HEK293 (cell line): ENCODE results near the gene HDDC3.
A peak's percentile ranks its signal among the peaks of the same experiment; 100 is the strongest.

Experiments used
- BCL11A ChIP-seq: fragments of 450-650 bp; formaldehyde crosslinking; IDR thresholded peaks from 2 replicates; pipeline ENCODE4 v1.5.1; 2016; ENCODE audit warnings: low read depth, missing biosample characterization, missing genetic modification characterization
- CTCF ChIP-seq: fragments of 450-650 bp; formaldehyde crosslinking; IDR thresholded peaks from 2 replicates; pipeline ENCODE4 v1.5.1; 2016; ENCODE audit warnings: missing biosample characterization, missing genetic modification characterization
- KLF7 ChIP-seq: fragments of 450-650 bp; formaldehyde crosslinking; IDR thresholded peaks from 2 replicates; pipeline ENCODE4 v1.5.1; 2016; ENCODE audit warnings: missing biosample characterization, missing genetic modification characterization, borderline replicate concordance
- PATZ1 ChIP-seq: fragments of 450-650 bp; formaldehyde crosslinking; IDR thresholded peaks from 2 replicates; pipeline ENCODE4 v1.5.1; 2016; ENCODE audit warnings: missing biosample characterization, missing genetic modification characterization
- SP7 ChIP-seq: fragments of 450-650 bp; formaldehyde crosslinking; IDR thresholded peaks from 2 replicates; pipeline ENCODE4 v1.5.1; 2016; ENCODE audit warnings: missing biosample characterization, missing genetic modification characterization
- ZBTB48 ChIP-seq: fragments of 450-650 bp; formaldehyde crosslinking; IDR thresholded peaks from 2 replicates; pipeline ENCODE4 v1.5.1; 2016; ENCODE audit warnings: missing biosample characterization, missing genetic modification characterization
- ZFP37 ChIP-seq: fragments of 450-650 bp; formaldehyde crosslinking; IDR thresholded peaks from 2 replicates; pipeline ENCODE4 v1.5.1; 2016; ENCODE audit warnings: missing biosample characterization, missing genetic modification characterization
- ZIC2 ChIP-seq: fragments of 450-650 bp; formaldehyde crosslinking; IDR thresholded peaks from 2 replicates; pipeline ENCODE4 v1.5.1; 2016; ENCODE audit warnings: missing biosample characterization, missing genetic modification characterization
- ZNF112 ChIP-seq: fragments of 450-650 bp; formaldehyde crosslinking; IDR thresholded peaks from 2 replicates; pipeline ENCODE4 v1.5.0; 2017; ENCODE audit warnings: missing biosample characterization, missing genetic modification characterization
- ZNF175 ChIP-seq: fragments of 450-650 bp; formaldehyde crosslinking; IDR thresholded peaks from 2 replicates; pipeline ENCODE4 v1.5.1; 2016; ENCODE audit warnings: missing biosample characterization, missing genetic modification characterization
- ZNF223 ChIP-seq: fragments of 450-650 bp; formaldehyde crosslinking; IDR thresholded peaks from 2 replicates; pipeline ENCODE4 v1.5.1; 2016; ENCODE audit warnings: missing biosample characterization, missing genetic modification characterization
- ZNF394 ChIP-seq: fragments of 450-650 bp; formaldehyde crosslinking; IDR thresholded peaks from 2 replicates; pipeline ENCODE4 v1.5.1; 2016; ENCODE audit warnings: missing biosample characterization, missing genetic modification characterization, mild to moderate bottlenecking, moderate library complexity, borderline replicate concordance
- ZNF404 ChIP-seq: fragments of 450-650 bp; formaldehyde crosslinking; IDR thresholded peaks from 2 replicates; pipeline ENCODE4 v1.5.1; 2017; ENCODE audit warnings: missing biosample characterization, missing genetic modification characterization
- ZNF423 ChIP-seq: fragments of 450-650 bp; formaldehyde crosslinking; IDR thresholded peaks from 2 replicates; pipeline ENCODE4 v1.5.1; 2016; ENCODE audit warnings: missing biosample characterization, missing genetic modification characterization
- ZNF488 ChIP-seq: fragments of 450-650 bp; formaldehyde crosslinking; IDR thresholded peaks from 2 replicates; pipeline ENCODE4 v1.5.1; 2016; ENCODE audit warnings: missing biosample characterization, missing genetic modification characterization
- ZNF596 ChIP-seq: fragments of 450-650 bp; IDR thresholded peaks from 2 replicates; pipeline ENCODE4 v1.5.0; 2018; ENCODE audit warnings: missing biosample characterization, mild to moderate bottlenecking, missing genetic modification characterization, moderate library complexity
- ZNF660 ChIP-seq: fragments of 450-650 bp; IDR thresholded peaks from 2 replicates; pipeline ENCODE4 v1.5.1; 2018; ENCODE audit warnings: missing biosample characterization, mild to moderate bottlenecking, missing genetic modification characterization
- ZNF677 ChIP-seq: fragments of 450-650 bp; IDR thresholded peaks from 2 replicates; pipeline ENCODE4 v1.5.0; 2018; ENCODE audit warnings: missing biosample characterization, mild to moderate bottlenecking, missing genetic modification characterization, moderate library complexity
- ZSCAN30 ChIP-seq: fragments of 450-650 bp; IDR thresholded peaks from 2 replicates; pipeline ENCODE4 v1.5.1; 2018; ENCODE audit warnings: missing biosample characterization, mild to moderate bottlenecking, missing genetic modification characterization, moderate library complexity
- TF ChIP-seq, protein P1 (sequence below): fragments of 450-650 bp; formaldehyde crosslinking; IDR thresholded peaks from 2 replicates; pipeline ENCODE4 v1.5.0; 2017; ENCODE audit warnings: missing biosample characterization, missing genetic modification characterization, borderline replicate concordance
- TF ChIP-seq, protein P2 (sequence below): IDR thresholded peaks from 2 replicates; pipeline ENCODE4 v1.6.1; 2011; ENCODE audit warnings: mild to moderate bottlenecking, low read depth, low read length, borderline replicate concordance
- TF ChIP-seq, protein P3 (sequence below): fragments of 450-650 bp; formaldehyde crosslinking; IDR thresholded peaks from 2 replicates; pipeline ENCODE4 v1.5.1; 2016; ENCODE audit warnings: missing biosample characterization, missing genetic modification characterization
- TF ChIP-seq, protein P4 (sequence below): fragments of 450-650 bp; formaldehyde crosslinking; IDR thresholded peaks from 2 replicates; pipeline ENCODE4 v1.5.1; 2016; ENCODE audit warnings: missing biosample characterization, missing genetic modification characterization

The HDDC3 gene

GRCh38 chr15:90934949-90935751 lies 2.8 kb upstream of the HDDC3 start, which contains the start of gene UNC45A (continued):
- TF ChIP-seq KLF7 (tag by site-specific recombination) (0 out of 2 replicates have a peak, but pooled peaks have one; percentile 20), ZNF488 (tag by site-specific recombination) (no peak), ZNF677 (tag by site-specific recombination) (no peak), BCL11A (tag by site-specific recombination) (0 out of 2 replicates have a peak, but pooled peaks have one; percentile 17), ZFP37 (no peak), ZNF423 (tag by site-specific recombination) (0 out of 2 replicates have a peak, but pooled peaks have one; percentile 8), ZNF112 (tag by site-specific recombination) (no peak), ZBTB48 (peak; percentile 82), ZNF394 (tag by site-specific recombination) (peak; percentile 71; the same call in 1 of the 2 replicates), ZNF660 (tag by site-specific recombination) (no peak), ZNF596 (tag by site-specific recombination) (no peak), ZNF404 (tag by site-specific recombination) (no peak), ZIC2 (tag by site-specific recombination) (peak; percentile 95), ZNF223 (tag by site-specific recombination) (peak; percentile 87; the same call in 1 of the 2 replicates), ZSCAN30 (0 out of 2 replicates have a peak, but pooled peaks have one; percentile 18), CTCF (peak; percentile 57), ZNF175 (tag by site-specific recombination) (no peak), SP7 (tag by site-specific recombination) (0 out of 2 replicates have a peak, but pooled peaks have one; percentile 39), PATZ1 (tag by site-specific recombination) (peak; percentile 94)
- TF ChIP-seq, protein P1, sequence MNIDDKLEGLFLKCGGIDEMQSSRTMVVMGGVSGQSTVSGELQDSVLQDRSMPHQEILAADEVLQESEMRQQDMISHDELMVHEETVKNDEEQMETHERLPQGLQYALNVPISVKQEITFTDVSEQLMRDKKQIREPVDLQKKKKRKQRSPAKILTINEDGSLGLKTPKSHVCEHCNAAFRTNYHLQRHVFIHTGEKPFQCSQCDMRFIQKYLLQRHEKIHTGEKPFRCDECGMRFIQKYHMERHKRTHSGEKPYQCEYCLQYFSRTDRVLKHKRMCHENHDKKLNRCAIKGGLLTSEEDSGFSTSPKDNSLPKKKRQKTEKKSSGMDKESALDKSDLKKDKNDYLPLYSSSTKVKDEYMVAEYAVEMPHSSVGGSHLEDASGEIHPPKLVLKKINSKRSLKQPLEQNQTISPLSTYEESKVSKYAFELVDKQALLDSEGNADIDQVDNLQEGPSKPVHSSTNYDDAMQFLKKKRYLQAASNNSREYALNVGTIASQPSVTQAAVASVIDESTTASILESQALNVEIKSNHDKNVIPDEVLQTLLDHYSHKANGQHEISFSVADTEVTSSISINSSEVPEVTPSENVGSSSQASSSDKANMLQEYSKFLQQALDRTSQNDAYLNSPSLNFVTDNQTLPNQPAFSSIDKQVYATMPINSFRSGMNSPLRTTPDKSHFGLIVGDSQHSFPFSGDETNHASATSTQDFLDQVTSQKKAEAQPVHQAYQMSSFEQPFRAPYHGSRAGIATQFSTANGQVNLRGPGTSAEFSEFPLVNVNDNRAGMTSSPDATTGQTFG (tag by site-specific recombination) = no peak
- TF ChIP-seq, protein P2, sequence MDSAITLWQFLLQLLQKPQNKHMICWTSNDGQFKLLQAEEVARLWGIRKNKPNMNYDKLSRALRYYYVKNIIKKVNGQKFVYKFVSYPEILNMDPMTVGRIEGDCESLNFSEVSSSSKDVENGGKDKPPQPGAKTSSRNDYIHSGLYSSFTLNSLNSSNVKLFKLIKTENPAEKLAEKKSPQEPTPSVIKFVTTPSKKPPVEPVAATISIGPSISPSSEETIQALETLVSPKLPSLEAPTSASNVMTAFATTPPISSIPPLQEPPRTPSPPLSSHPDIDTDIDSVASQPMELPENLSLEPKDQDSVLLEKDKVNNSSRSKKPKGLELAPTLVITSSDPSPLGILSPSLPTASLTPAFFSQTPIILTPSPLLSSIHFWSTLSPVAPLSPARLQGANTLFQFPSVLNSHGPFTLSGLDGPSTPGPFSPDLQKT = no peak
- TF ChIP-seq, protein P3, sequence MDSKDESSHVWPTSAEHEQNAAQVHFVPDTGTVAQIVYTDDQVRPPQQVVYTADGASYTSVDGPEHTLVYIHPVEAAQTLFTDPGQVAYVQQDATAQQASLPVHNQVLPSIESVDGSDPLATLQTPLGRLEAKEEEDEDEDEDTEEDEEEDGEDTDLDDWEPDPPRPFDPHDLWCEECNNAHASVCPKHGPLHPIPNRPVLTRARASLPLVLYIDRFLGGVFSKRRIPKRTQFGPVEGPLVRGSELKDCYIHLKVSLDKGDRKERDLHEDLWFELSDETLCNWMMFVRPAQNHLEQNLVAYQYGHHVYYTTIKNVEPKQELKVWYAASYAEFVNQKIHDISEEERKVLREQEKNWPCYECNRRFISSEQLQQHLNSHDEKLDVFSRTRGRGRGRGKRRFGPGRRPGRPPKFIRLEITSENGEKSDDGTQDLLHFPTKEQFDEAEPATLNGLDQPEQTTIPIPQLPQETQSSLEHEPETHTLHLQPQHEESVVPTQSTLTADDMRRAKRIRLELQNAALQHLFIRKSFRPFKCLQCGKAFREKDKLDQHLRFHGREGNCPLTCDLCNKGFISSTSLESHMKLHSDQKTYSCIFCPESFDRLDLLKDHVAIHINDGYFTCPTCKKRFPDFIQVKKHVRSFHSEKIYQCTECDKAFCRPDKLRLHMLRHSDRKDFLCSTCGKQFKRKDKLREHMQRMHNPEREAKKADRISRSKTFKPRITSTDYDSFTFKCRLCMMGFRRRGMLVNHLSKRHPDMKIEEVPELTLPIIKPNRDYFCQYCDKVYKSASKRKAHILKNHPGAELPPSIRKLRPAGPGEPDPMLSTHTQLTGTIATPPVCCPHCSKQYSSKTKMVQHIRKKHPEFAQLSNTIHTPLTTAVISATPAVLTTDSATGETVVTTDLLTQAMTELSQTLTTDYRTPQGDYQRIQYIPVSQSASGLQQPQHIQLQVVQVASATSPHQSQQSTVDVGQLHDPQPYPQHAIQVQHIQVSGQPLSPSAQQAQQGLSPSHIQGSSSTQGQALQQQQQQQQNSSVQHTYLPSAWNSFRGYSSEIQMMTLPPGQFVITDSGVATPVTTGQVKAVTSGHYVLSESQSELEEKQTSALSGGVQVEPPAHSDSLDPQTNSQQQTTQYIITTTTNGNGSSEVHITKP (tag by site-specific recombination) = peak; percentile 58
- TF ChIP-seq, protein P4, sequence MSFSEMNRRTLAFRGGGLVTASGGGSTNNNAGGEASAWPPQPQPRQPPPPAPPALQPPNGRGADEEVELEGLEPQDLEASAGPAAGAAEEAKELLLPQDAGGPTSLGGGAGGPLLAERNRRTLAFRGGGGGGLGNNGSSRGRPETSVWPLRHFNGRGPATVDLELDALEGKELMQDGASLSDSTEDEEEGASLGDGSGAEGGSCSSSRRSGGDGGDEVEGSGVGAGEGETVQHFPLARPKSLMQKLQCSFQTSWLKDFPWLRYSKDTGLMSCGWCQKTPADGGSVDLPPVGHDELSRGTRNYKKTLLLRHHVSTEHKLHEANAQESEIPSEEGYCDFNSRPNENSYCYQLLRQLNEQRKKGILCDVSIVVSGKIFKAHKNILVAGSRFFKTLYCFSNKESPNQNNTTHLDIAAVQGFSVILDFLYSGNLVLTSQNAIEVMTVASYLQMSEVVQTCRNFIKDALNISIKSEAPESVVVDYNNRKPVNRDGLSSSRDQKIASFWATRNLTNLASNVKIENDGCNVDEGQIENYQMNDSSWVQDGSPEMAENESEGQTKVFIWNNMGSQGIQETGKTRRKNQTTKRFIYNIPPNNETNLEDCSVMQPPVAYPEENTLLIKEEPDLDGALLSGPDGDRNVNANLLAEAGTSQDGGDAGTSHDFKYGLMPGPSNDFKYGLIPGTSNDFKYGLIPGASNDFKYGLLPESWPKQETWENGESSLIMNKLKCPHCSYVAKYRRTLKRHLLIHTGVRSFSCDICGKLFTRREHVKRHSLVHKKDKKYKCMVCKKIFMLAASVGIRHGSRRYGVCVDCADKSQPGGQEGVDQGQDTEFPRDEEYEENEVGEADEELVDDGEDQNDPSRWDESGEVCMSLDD = peak; percentile 65
